ENCODE data around the gene RAB25. TPM values are rescaled to one million over a fixed set of nuclear protein-coding genes. Genes with fewer than 3 reads are reported as not detected.

The RAB25 gene
- total RNA-seq, 1 donor from 2014 or later, result 47.5 TPM

GRCh38 chr1:156102633-156103511 is 41.9 kb downstream of the RAB25 start:
- H3K4me3 ChIP-seq (ENCODE audit: low read depth, low read length), result no peak overlapping the region
- TF ChIP-seq CTCF (conservative IDR thresholded peaks at IDR 0.05; ENCODE audit: low read depth, low read length), result no peak
- no peak for DNase-seq (ENCODE audit: low read depth)

- H3K4me3 ChIP-seq (ENCODE audit: low read depth, low read length), result no peak overlapping the region
- TF ChIP-seq CTCF (conservative IDR thresholded peaks at IDR 0.05; ENCODE audit: low read depth, low read length), result no peak
- no peak for DNase-seq (ENCODE audit: low read depth)
These were observed 42.6 kb downstream of the RAB25 start for GRCh38 chr1:156103521-156103947.

- H3K4me3 ChIP-seq (ENCODE audit: low read depth, low read length), result no peak overlapping the region
- no peak for DNase-seq (ENCODE audit: low read depth)
These were observed 43.3 kb downstream of the RAB25 start for GRCh38 chr1:156104065-156104810.

GRCh38 chr1:156104861-156105832 is 44.2 kb downstream of the RAB25 start:
- no peak for DNase-seq (ENCODE audit: low read depth)
- no peak for TF ChIP-seq CTCF (conservative IDR thresholded peaks at IDR 0.05; ENCODE audit: low read depth, low read length)
- H3K4me3 ChIP-seq (ENCODE audit: low read depth, low read length), result peak overlapping the region; percentile 28

More at GRCh38 chr1:156104065-156104810, 43.3 kb downstream of the RAB25 start:
- no peak for TF ChIP-seq CTCF (conservative IDR thresholded peaks at IDR 0.05; ENCODE audit: low read depth, low read length)

GRCh38 chr1:156106624-156107488 is 45.9 kb downstream of the RAB25 start:
- no peak for TF ChIP-seq CTCF (conservative IDR thresholded peaks at IDR 0.05; ENCODE audit: low read depth, low read length)
- no peak for DNase-seq (ENCODE audit: low read depth)
- no peak overlapping the region for H3K4me3 ChIP-seq (ENCODE audit: low read depth, low read length)

Measured in epithelial cell of proximal tubule (primary cell).